ENCODE measurements around the gene IFNA1. TPM values are rescaled to one million over a fixed set of nuclear protein-coding genes. Genes with fewer than 3 reads are reported as not detected.

IFNA1 gene
- total RNA-seq (2022; extraction: Qiagen RNA extraction; ENCODE audit: low read depth) = not detected in 5 replicates

DNA sequence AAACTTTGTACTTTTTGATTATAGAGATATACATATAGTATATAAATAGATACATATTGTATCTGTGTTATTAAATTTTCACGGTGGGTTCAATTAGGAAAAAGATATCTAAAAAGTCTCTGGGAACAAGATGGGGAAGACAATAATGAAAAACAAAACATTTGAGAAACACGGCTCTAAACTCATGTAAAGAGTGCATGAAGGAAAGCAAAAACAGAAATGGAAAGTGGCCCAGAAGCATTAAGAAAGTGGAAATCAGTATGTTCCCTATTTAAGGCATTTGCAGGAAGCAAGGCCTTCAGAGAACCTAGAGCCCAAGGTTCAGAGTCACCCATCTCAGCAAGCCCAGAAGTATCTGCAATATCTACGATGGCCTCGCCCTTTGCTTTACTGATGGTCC is at the start of gene IFNA1:
Gene IFNA1, plus strand, starts transcription at position 301 of the 400 bp plus-strand sequence. Its CDS starts 69 bp downstream, at position 370.

GRCh38 chr9:21408817-21409216 is 31.4 kb upstream of the IFNA1 start, which contains the start of gene IFNA8:
IFNA8 (plus strand) TSS chr9:21409117; CDS start chr9:21409177, 60 bp downstream.

GRCh38 chr9:21482213-21482612 is 42.0 kb downstream of the IFNA1 start, which contains the start of gene IFNE:
IFNE (minus strand) TSS chr9:21482313; CDS start chr9:21481694, 619 bp downstream.

Other genes starting within 250 kb of the IFNA1 start
- gene IFNA7, start 238.2 kb upstream of the IFNA1 start, total RNA-seq (2022; extraction: Qiagen RNA extraction; ENCODE audit: low read depth) = not detected in 5 replicates
- gene IFNA10, start 233.3 kb upstream of the IFNA1 start, total RNA-seq (2022; extraction: Qiagen RNA extraction; ENCODE audit: low read depth) = not detected in 5 replicates
- not detected in 5 replicates for gene IFNA16, start 223.1 kb upstream of the IFNA1 start, total RNA-seq (2022; extraction: Qiagen RNA extraction; ENCODE audit: low read depth)
- gene IFNA17, start 212.2 kb upstream of the IFNA1 start, total RNA-seq (2022; extraction: Qiagen RNA extraction; ENCODE audit: low read depth) = not detected in 5 replicates
- gene IFNA14, start 200.4 kb upstream of the IFNA1 start, total RNA-seq (2022; extraction: Qiagen RNA extraction; ENCODE audit: low read depth) = not detected in 5 replicates
- not detected in 5 replicates for gene IFNA5, start 135.1 kb upstream of the IFNA1 start, total RNA-seq (2022; extraction: Qiagen RNA extraction; ENCODE audit: low read depth)
- 9.0 to 18.8 TPM (median 17.2 TPM) in 5 replicates for gene KLHL9, start 105.0 kb upstream of the IFNA1 start, total RNA-seq (2022; extraction: Qiagen RNA extraction; ENCODE audit: low read depth)
- gene IFNA6, start 89.6 kb upstream of the IFNA1 start, total RNA-seq (2022; extraction: Qiagen RNA extraction; ENCODE audit: low read depth) = not detected in 5 replicates
- gene IFNA13, start 72.4 kb upstream of the IFNA1 start, total RNA-seq (2022; extraction: Qiagen RNA extraction; ENCODE audit: low read depth) = not detected in 5 replicates
- not detected in 5 replicates for gene IFNA2, start 55.0 kb upstream of the IFNA1 start, total RNA-seq (2022; extraction: Qiagen RNA extraction; ENCODE audit: low read depth)
- gene IFNA8, start 31.3 kb upstream of the IFNA1 start, total RNA-seq (2022; extraction: Qiagen RNA extraction; ENCODE audit: low read depth) = not detected in 5 replicates
- 0.86 to 2.3 TPM (median 1.4 TPM) in 5 replicates for gene IFNE, start 41.9 kb downstream of the IFNA1 start, total RNA-seq (2022; extraction: Qiagen RNA extraction; ENCODE audit: low read depth)